PC-3 (cell line): Measurements from ENCODE around the gene CSF2RB.

Experiments
- CTCF ChIP-seq: fragments of 300-600 bp; sonication (generic); conservative IDR thresholded peaks from 2 replicates; pipeline ENCODE4 v1.5.1; 2017; ENCODE audit warnings: antibody characterized with exemption, low read depth, mild to moderate bottlenecking, low read length
- EZH2 ChIP-seq: fragments of 300-600 bp; sonication (generic); IDR thresholded peaks from one replicate; pipeline ENCODE4 v1.6.1; 2017; ENCODE audit warnings: antibody characterized with exemption, mild to moderate bottlenecking, low read length; ENCODE audit not compliant: unreplicated experiment
- EZH2phosphoT487 ChIP-seq: fragments of 300-600 bp; sonication (generic); IDR thresholded peaks from 2 replicates; pipeline ENCODE4 v1.6.1; 2018; ENCODE audit warnings: mild to moderate bottlenecking, antibody characterized with exemption, low read length, borderline replicate concordance

- TF ChIP-seq CTCF: no peak
- no peak for TF ChIP-seq EZH2phosphoT487
- TF ChIP-seq EZH2: no peak
Observed at GRCh38 chr22:36922105-36922608, 8.7 kb downstream of the CSF2RB start.
